ENCODE data around the gene MORN5. TPM values are rescaled to one million over a fixed set of nuclear protein-coding genes. Genes with fewer than 3 reads are reported as not detected.

The MORN5 gene
- total and polyA plus RNA-seq, 4 donors = not detected

DNA sequence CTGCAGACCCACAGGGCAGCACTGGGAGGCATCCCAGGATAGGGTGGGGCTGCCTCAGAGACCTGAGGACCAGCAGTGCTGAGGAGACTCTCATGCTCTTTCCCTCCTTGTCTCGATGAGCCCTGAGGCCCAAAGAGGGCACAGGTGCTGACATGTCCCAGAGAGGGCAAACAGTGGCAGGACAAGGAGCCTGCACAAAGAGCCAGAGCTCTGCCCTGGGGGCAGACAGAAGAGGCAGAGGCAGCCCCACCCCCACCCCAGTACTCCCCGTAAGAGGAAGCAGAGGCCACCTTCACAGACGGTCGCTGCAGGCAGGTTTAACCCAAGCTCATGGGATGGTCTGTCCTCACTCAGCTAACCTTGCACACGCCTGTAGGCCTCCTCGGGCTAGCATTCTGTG is 37.2 kb upstream of the MORN5 start:
- no peaks in the 10 kb centered on the region for H3K9me3 ChIP-seq (ENCODE audit: control insufficient read depth, low read length)
- H3K4me3 ChIP-seq (ENCODE audit: low read length in 2 of 2) = no peak overlapping the region
- no peaks in the 10 kb centered on the region for H3K27me3 ChIP-seq (ENCODE audit: control insufficient read depth in 1 of 2, insufficient read depth in 2 of 2, low read length in 1 of 2)
- intact Hi-C loops (cut with DNase I) = loop anchor here (2.0 to 10.0 kb wide), 3 partner anchors 22 to 692 kb away; no protein-coding TSS in a partner anchor
- DNase-seq (peak in 1 of 2 donors; percentile 61), ATAC-seq (ENCODE audit: low FRiP score) (no peak)
- H3K27ac ChIP-seq (ENCODE audit: low read depth in 1 of 2, low read length in 2 of 2) = no peak overlapping the region
- H3K4me1 ChIP-seq (ENCODE audit: control insufficient read depth in 1 of 2, insufficient read depth in 2 of 2, low read length in 2 of 2) = no peaks in the 10 kb centered on the region
- WGBS, 2 donors = 63 to 64% methylated on average over 6 of the region's 6 CpGs
- no peaks in the 10 kb centered on the region for H3K36me3 ChIP-seq (ENCODE audit: control insufficient read depth in 1 of 2, insufficient read depth in 2 of 2, low read length in 1 of 2)

DNA sequence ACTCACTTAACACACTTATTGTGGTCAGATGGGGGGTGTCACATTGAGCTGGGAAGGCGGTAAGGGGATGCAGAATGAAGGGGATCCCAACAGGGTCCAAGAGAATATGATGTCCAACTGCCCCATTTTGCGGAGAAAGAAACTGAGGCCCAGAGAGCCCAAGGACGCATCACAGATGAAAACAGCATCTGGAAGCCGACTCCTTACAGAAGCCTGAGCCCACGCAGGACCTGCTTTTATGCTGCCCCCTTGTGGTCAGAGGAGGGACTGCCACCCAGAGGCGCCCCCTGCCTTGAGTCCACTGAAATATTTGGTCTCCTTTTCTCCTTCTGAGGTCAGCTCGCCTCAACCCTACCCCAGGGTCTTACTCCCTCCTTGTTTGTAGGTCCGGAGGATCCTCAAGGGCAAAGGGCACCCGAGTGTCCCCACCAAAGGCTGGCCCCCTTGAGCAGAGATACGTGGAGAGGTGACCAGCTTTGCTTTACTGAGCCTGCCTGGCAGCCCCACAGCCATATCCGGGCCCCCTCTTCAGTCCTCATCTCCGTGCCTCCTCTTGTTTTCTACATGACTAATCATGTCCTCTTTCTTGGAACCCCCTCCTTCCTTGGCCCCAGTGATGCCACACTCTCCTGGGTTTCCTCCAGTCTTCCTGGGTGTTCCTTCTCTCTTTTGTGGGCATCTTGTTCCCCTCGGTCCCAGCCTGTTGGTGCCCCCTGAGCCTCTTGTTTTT is 36.6 kb upstream of the MORN5 start:
- DNase-seq (peak; percentile 77 to 91), ATAC-seq (ENCODE audit: low FRiP score) (peak; percentile 66)
- H3K4me3 ChIP-seq (ENCODE audit: low read length in 2 of 2) = no peak overlapping the region
- H3K9me3 ChIP-seq (ENCODE audit: control insufficient read depth, low read length) = no peaks in the 10 kb centered on the region
- intact Hi-C loops (cut with DNase I) = loop anchor here (2.0 to 10.0 kb wide), 3 partner anchors 22 to 692 kb away; no protein-coding TSS in a partner anchor
- H3K4me1 ChIP-seq (ENCODE audit: control insufficient read depth in 1 of 2, insufficient read depth in 2 of 2, low read length in 2 of 2) = no peaks in the 10 kb centered on the region
- no peak overlapping the region for H3K27ac ChIP-seq (ENCODE audit: low read depth in 1 of 2, low read length in 2 of 2)
- 30% methylated on average over 13 of the region's 13 CpGs for WGBS, 2 donors
- no peaks in the 10 kb centered on the region for H3K36me3 ChIP-seq (ENCODE audit: control insufficient read depth in 1 of 2, insufficient read depth in 2 of 2, low read length in 1 of 2)
- no peaks in the 10 kb centered on the region for H3K27me3 ChIP-seq (ENCODE audit: control insufficient read depth in 1 of 2, insufficient read depth in 2 of 2, low read length in 1 of 2)

DNA sequence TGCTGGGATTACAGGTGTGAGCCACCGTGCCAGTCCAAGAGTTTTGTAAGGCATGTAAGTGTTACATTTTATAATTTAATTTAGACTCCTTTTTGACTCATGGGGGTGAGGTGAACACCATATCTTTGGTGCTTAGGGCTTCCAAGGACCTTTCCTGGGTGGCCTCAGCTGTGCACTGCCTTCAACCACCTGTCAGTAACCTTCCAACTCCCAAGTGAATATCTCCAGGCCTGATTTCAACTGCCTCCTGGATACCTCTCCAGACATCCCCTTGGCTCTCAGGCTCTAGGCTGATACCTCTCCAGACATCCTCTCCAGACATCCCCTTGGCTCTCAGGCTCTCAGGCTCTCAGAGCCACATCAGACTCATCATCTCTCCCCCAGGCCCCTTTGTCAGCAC is 35.7 kb upstream of the MORN5 start:
- Histone ChIP-seq H3K4me1 (ENCODE audit: control insufficient read depth in 1 of 2, insufficient read depth in 2 of 2, low read length in 2 of 2) (no peaks in the 10 kb centered on the region), H3K27ac (ENCODE audit: low read depth in 1 of 2, low read length in 2 of 2) (no peak overlapping the region), H3K36me3 (ENCODE audit: control insufficient read depth in 1 of 2, insufficient read depth in 2 of 2, low read length in 1 of 2) (no peaks in the 10 kb centered on the region), H3K9me3 (ENCODE audit: control insufficient read depth, low read length) (no peaks in the 10 kb centered on the region), H3K27me3 (ENCODE audit: control insufficient read depth in 1 of 2, insufficient read depth in 2 of 2, low read length in 1 of 2) (no peaks in the 10 kb centered on the region), H3K4me3 (ENCODE audit: low read length in 2 of 2) (no peak overlapping the region)
- DNase-seq (peak in 1 of 2 donors; percentile 16), ATAC-seq (ENCODE audit: low FRiP score) (no peak)
- intact Hi-C loops (cut with DNase I) = loop anchor here (2.0 to 10.0 kb wide), 4 partner anchors 227 to 691 kb away; no protein-coding TSS in a partner anchor
- 90 to 96% methylated on average over 1 of the region's 1 CpG for WGBS, 2 donors

- DNase-seq = peak in 1 of 2 donors; percentile 58
These were observed 35.2 kb upstream of the MORN5 start for GRCh38 chr9:122124528-122124927.

GRCh38 chr9:122125158-122125508 is 34.6 kb upstream of the MORN5 start:
- intact Hi-C loops (cut with DNase I) = loop anchor here (1.0 to 10.0 kb wide), 5 partner anchors 225 to 690 kb away; no protein-coding TSS in a partner anchor
- Histone ChIP-seq H3K27ac (ENCODE audit: low read depth in 1 of 2, low read length in 2 of 2) (no peak overlapping the region), H3K4me1 (ENCODE audit: control insufficient read depth in 1 of 2, insufficient read depth in 2 of 2, low read length in 2 of 2) (no peaks in the 10 kb centered on the region), H3K36me3 (ENCODE audit: control insufficient read depth in 1 of 2, insufficient read depth in 2 of 2, low read length in 1 of 2) (no peaks in the 10 kb centered on the region), H3K27me3 (ENCODE audit: control insufficient read depth in 1 of 2, insufficient read depth in 2 of 2, low read length in 1 of 2) (no peaks in the 10 kb centered on the region), H3K4me3 (ENCODE audit: low read length in 2 of 2) (no peak overlapping the region), H3K9me3 (ENCODE audit: control insufficient read depth, low read length) (no peaks in the 10 kb centered on the region)
- ATAC-seq (ENCODE audit: low FRiP score) = peak; percentile 80
- 1% methylated on average over 8 of the region's 8 CpGs for WGBS, 2 donors
- peak; percentile 85 to 93 for DNase-seq

More at GRCh38 chr9:122124528-122124927, 35.2 kb upstream of the MORN5 start:
- H3K36me3 ChIP-seq (ENCODE audit: control insufficient read depth in 1 of 2, insufficient read depth in 2 of 2, low read length in 1 of 2) = no peaks in the 10 kb centered on the region
- WGBS, 2 donors = 72 to 79% methylated on average over 7 of the region's 7 CpGs
- intact Hi-C loops (cut with DNase I) = loop anchor here (2.0 to 10.0 kb wide), 4 partner anchors 226 to 690 kb away; no protein-coding TSS in a partner anchor
- no peak overlapping the region for H3K4me3 ChIP-seq (ENCODE audit: low read length in 2 of 2)
- H3K9me3 ChIP-seq (ENCODE audit: control insufficient read depth, low read length) = no peaks in the 10 kb centered on the region
- ATAC-seq (ENCODE audit: low FRiP score) = no peak
- no peaks in the 10 kb centered on the region for H3K27me3 ChIP-seq (ENCODE audit: control insufficient read depth in 1 of 2, insufficient read depth in 2 of 2, low read length in 1 of 2)
- H3K4me1 ChIP-seq (ENCODE audit: control insufficient read depth in 1 of 2, insufficient read depth in 2 of 2, low read length in 2 of 2) = no peaks in the 10 kb centered on the region
- no peak overlapping the region for H3K27ac ChIP-seq (ENCODE audit: low read depth in 1 of 2, low read length in 2 of 2)

- no peaks in the 10 kb centered on the region for H3K4me1 ChIP-seq (ENCODE audit: control insufficient read depth in 1 of 2, insufficient read depth in 2 of 2, low read length in 2 of 2)
- no peaks in the 10 kb centered on the region for H3K36me3 ChIP-seq (ENCODE audit: control insufficient read depth in 1 of 2, insufficient read depth in 2 of 2, low read length in 1 of 2)
- H3K27ac ChIP-seq (ENCODE audit: low read depth in 1 of 2, low read length in 2 of 2) = no peak overlapping the region
- no peak overlapping the region for H3K4me3 ChIP-seq (ENCODE audit: low read length in 2 of 2)
- intact Hi-C loops (cut with DNase I) = loop anchor here (1.0 to 10.0 kb wide), 5 partner anchors 225 to 689 kb away; no protein-coding TSS in a partner anchor
- H3K9me3 ChIP-seq (ENCODE audit: control insufficient read depth, low read length) = no peaks in the 10 kb centered on the region
- no peak for ATAC-seq (ENCODE audit: low FRiP score)
- no peaks in the 10 kb centered on the region for H3K27me3 ChIP-seq (ENCODE audit: control insufficient read depth in 1 of 2, insufficient read depth in 2 of 2, low read length in 1 of 2)
- DNase-seq = peak in 1 of 2 donors; percentile 71
- 41 to 44% methylated on average over 21 of the region's 21 CpGs for WGBS, 2 donors
These were observed 34.0 kb upstream of the MORN5 start for GRCh38 chr9:122125509-122126330.

DNA sequence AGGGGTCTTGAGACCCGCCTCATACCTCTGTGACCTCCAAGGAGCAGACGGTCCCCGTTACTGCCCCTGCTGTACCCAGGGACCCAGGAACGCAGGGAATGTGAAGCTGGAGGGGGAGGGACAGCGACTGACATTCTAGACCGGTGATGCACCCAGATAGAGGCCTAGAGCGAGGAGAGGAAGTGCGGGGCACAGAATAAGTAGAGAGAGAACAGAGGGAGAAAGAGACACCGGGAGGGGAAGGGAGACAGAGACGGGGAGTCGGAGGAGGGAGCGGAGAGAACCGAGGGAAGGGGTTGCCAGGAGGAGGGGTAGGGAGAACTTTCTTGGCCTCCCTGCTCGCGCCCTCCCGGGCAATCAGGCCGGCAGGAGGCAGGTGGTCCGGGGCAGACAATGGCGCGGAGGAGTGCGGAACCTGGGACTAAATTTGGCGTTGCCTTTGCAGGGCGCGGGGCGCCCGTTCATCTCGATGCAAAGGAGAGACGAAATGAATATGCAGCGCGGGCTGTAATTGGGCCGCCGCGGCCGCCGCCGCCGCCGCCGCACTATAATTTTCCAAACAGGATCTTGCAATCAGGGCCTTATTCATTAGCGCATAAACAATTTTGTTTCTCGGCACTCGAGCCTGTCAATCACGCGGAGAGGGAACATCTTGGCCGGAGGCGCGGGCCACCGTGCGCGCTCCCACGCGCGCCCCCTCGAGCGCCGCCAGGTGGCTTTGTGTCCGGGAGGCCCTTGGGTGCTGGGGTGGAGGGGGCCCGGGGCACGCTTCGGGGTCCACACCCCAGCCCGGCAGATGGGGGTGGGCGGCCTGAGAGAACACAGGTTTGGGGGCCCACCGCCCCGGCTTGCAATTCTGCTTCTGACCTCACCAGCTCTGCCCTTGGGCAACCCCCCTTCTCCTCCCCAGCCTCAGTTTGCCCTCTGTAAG is 33.1 kb upstream of the MORN5 start:
- intact Hi-C loops (cut with DNase I) = loop anchor here (10.0 kb wide), 2 partner anchors 328 to 688 kb away; no protein-coding TSS in a partner anchor
- no peaks in the 10 kb centered on the region for H3K27me3 ChIP-seq (ENCODE audit: control insufficient read depth in 1 of 2, insufficient read depth in 2 of 2, low read length in 1 of 2)

DNA sequence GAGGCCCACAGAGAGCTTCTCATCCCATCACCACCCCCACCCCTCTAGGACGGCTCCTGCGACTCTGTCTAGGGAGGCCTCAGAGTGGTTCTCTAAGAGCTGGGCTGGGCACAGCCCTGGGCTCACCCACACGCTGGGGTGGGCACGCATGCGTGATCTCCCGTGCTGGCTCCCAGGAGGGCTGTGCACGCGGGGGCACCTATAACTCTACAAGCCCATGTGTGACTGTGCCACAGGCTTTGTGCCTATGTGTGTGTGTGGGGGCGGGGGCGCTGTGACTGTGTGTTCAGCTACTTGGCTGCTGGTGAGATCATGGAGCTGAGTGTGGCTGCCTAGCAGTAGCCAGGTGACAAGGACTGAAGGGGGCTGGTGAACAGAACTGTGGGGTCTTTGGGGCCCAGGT is 32.3 kb upstream of the MORN5 start:
- WGBS, 2 donors = 75 to 76% methylated on average over 10 of the region's 10 CpGs
- H3K27me3 ChIP-seq (ENCODE audit: control insufficient read depth in 1 of 2, insufficient read depth in 2 of 2, low read length in 1 of 2) = no peaks in the 10 kb centered on the region
- DNase-seq = no peak
- intact Hi-C loops (cut with DNase I) = loop anchor here (10.0 kb wide), 2 partner anchors 327 to 687 kb away; no protein-coding TSS in a partner anchor
- H3K4me1 ChIP-seq (ENCODE audit: control insufficient read depth in 1 of 2, insufficient read depth in 2 of 2, low read length in 2 of 2) = no peaks in the 10 kb centered on the region
- no peaks in the 10 kb centered on the region for H3K9me3 ChIP-seq (ENCODE audit: control insufficient read depth, low read length)
- H3K36me3 ChIP-seq (ENCODE audit: control insufficient read depth in 1 of 2, insufficient read depth in 2 of 2, low read length in 1 of 2) = no peaks in the 10 kb centered on the region
- H3K4me3 ChIP-seq (ENCODE audit: low read length in 2 of 2) = no peak overlapping the region
- no peak for ATAC-seq (ENCODE audit: low FRiP score)
- H3K27ac ChIP-seq (ENCODE audit: low read depth in 1 of 2, low read length in 2 of 2) = no peak overlapping the region

More for the DNA sequence above, 33.1 kb upstream of the MORN5 start:
- no peak overlapping the region for H3K27ac ChIP-seq (ENCODE audit: low read depth in 1 of 2, low read length in 2 of 2)
- no peaks in the 10 kb centered on the region for H3K4me1 ChIP-seq (ENCODE audit: control insufficient read depth in 1 of 2, insufficient read depth in 2 of 2, low read length in 2 of 2)
- H3K4me3 ChIP-seq (ENCODE audit: low read length in 2 of 2) = no peak overlapping the region
- DNase-seq (no peak), ATAC-seq (ENCODE audit: low FRiP score) (no peak)
- H3K36me3 ChIP-seq (ENCODE audit: control insufficient read depth in 1 of 2, insufficient read depth in 2 of 2, low read length in 1 of 2) = no peaks in the 10 kb centered on the region
- 3% methylated on average over 61 to 64 of the region's 64 CpGs for WGBS, 2 donors
- no peaks in the 10 kb centered on the region for H3K9me3 ChIP-seq (ENCODE audit: control insufficient read depth, low read length)
